Measurements from ENCODE around the gene GPR27. TPM values are rescaled to one million over a fixed set of nuclear protein-coding genes. Genes with fewer than 3 reads are reported as not detected.

GPR27 gene
- total RNA-seq, 1 donor from 2014 or later, result not detected

DNA sequence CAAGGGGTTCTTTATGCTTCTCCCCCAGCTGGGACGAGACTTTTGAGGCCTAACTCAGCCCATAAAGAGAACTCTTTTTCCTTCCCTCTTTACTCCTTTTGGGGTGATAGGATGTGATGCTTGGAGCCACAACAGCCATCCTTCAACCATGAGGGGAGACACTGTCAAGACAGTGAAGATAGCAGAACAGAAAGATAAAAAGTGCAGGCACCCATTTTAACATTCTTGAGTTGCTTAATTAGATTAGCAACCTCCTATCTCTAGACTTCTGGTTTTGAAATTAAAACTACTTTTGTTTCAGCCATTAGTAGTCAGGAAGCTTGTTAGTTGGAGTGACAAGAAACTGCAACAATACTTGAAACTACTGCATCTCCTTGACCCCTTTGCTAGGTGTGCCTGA, 6.5 kb downstream of the GPR27 start:
- no peaks in the 10 kb centered on the region for H3K9me3 Mint-ChIP-seq
- no peak for DNase-seq
- H3K27ac Mint-ChIP-seq, result no peak overlapping the region
- ChIA-PET POLR2A (no interaction called here), CTCF (no interaction called here)
- intact Hi-C loops (cut with micrococcal nuclease), result no loop called here
- H3K27me3 Mint-ChIP-seq, result peaks cover 50% of the 10 kb centered on the region
- H3K36me3 Mint-ChIP-seq (ENCODE audit: low read depth), result no peaks in the 10 kb centered on the region
- ATAC-seq (ENCODE audit: low read depth), result no peak
- TF ChIP-seq, protein P1, sequence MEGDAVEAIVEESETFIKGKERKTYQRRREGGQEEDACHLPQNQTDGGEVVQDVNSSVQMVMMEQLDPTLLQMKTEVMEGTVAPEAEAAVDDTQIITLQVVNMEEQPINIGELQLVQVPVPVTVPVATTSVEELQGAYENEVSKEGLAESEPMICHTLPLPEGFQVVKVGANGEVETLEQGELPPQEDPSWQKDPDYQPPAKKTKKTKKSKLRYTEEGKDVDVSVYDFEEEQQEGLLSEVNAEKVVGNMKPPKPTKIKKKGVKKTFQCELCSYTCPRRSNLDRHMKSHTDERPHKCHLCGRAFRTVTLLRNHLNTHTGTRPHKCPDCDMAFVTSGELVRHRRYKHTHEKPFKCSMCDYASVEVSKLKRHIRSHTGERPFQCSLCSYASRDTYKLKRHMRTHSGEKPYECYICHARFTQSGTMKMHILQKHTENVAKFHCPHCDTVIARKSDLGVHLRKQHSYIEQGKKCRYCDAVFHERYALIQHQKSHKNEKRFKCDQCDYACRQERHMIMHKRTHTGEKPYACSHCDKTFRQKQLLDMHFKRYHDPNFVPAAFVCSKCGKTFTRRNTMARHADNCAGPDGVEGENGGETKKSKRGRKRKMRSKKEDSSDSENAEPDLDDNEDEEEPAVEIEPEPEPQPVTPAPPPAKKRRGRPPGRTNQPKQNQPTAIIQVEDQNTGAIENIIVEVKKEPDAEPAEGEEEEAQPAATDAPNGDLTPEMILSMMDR (IDR thresholded peaks at IDR 0.05), result no peak
- H3K4me1 Mint-ChIP-seq, result peaks cover 2% of the 10 kb centered on the region
- H3K4me3 Mint-ChIP-seq, result no peak overlapping the region

DNA sequence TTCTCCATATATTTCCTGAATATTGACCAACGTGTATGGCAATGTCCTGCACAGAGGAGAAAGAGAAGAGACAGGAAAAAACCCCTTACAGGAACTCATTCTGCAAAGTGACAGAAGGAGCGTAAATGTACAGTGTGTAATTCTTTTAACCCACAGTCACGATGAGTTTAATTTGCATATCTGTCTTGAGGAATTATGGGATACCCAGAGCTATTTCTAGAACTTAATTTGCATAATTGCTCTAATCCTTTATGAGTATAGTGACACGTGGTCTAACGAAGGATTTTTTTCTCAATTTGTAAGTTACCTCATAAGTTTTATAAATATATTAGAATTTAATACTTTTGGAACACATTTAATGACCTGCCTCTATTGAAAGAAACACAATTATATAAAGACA, 9.8 kb downstream of the GPR27 start:
- Mint-ChIP-seq H3K4me1 (no peaks in the 10 kb centered on the region), H3K36me3 (ENCODE audit: low read depth) (no peaks in the 10 kb centered on the region), H3K27me3 (peaks cover 25% of the 10 kb centered on the region), H3K27ac (no peak overlapping the region), H3K9me3 (no peaks in the 10 kb centered on the region), H3K4me3 (no peak overlapping the region)
- TF ChIP-seq, protein P1 (IDR thresholded peaks at IDR 0.05), result no peak
- ChIA-PET POLR2A (no interaction called here), CTCF (no interaction called here)
- no peak for ATAC-seq (ENCODE audit: low read depth)
- no peak for DNase-seq
- intact Hi-C loops (cut with micrococcal nuclease), result no loop called here

DNA sequence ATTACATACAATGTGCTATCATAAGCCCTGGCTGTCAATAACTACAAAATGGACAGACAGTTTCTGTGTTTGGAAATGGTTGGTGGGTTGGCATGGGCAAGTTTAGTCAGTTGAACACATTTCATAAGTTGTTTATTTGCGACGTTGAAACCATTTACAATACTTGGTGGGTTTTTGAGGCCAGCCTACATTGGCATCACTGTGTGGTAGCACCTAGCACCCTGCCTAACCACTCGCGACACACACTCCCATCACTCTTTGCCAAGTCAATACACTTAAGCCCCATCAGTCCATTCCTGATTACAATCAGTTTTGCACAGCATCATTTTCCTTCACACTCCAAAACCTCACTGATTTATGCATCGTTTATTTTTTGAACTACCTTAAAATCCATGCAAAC, 17.5 kb downstream of the GPR27 start:
- ATAC-seq (ENCODE audit: low read depth) (no peak), DNase-seq (no peak)
- Mint-ChIP-seq H3K36me3 (ENCODE audit: low read depth) (no peaks in the 10 kb centered on the region), H3K27ac (no peak overlapping the region), H3K9me3 (no peaks in the 10 kb centered on the region), H3K27me3 (peaks cover 6% of the 10 kb centered on the region), H3K4me3 (no peak overlapping the region), H3K4me1 (no peaks in the 10 kb centered on the region)
- ChIA-PET CTCF (no interaction called here), POLR2A (no interaction called here)
- TF ChIP-seq, protein P1 (IDR thresholded peaks at IDR 0.05), result no peak
- intact Hi-C loops (cut with micrococcal nuclease), result no loop called here

DNA sequence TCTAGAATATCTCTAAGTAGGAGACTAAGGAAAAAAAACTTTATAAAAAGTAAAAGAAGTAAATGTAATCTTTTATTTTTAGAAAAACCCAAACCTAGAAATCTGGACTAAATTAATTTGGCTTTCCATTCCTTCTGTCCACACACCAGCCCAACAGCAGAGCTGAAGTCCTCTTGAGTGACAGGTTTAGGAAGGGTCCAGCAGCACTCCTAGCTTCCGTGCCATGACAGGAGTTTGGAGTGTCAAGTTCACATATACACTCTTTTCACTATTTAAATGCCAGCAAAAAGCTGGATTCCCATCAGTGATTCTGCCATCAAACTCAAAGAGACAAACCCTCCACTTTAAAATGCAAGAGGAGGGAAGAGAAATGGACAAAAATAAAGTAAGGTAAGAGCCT, 18.2 kb downstream of the GPR27 start:
- no peaks in the 10 kb centered on the region for H3K4me1 Mint-ChIP-seq
- intact Hi-C loops (cut with micrococcal nuclease), result no loop called here
- no peak overlapping the region for H3K4me3 Mint-ChIP-seq
- TF ChIP-seq, protein P1 (IDR thresholded peaks at IDR 0.05), result no peak
- CTCF ChIA-PET, result no interaction called here
- POLR2A ChIA-PET, result no interaction called here
- no peaks in the 10 kb centered on the region for H3K36me3 Mint-ChIP-seq (ENCODE audit: low read depth)
- DNase-seq, result no peak
- no peaks in the 10 kb centered on the region for H3K9me3 Mint-ChIP-seq
- H3K27me3 Mint-ChIP-seq, result peaks cover 9% of the 10 kb centered on the region
- no peak for ATAC-seq (ENCODE audit: low read depth)
- no peak overlapping the region for H3K27ac Mint-ChIP-seq

DNA sequence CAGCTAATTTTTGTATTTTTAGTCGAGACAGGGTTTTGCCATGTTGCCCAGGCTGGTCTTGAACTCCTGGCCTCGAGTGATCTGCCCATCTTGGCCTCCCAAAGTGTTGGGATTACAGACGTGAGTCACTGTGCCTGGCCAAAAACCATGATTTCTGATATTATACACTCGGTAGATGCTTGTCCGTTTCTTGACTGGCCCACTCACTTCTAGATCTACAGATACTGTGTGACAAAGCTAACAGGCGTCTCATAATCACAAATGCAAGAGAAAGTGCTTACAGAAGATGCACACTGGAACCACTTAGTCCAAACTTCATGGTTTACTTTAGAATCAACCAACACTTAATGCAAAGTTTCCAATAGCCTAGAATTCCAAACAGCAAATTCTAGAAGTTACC, 22.9 kb downstream of the GPR27 start:
- TF ChIP-seq, protein P1 (IDR thresholded peaks at IDR 0.05), result no peak
- ATAC-seq (ENCODE audit: low read depth), result no peak
- ChIA-PET POLR2A (no interaction called here), CTCF (no interaction called here)
- Mint-ChIP-seq H3K27me3 (peaks cover 15% of the 10 kb centered on the region), H3K4me1 (no peaks in the 10 kb centered on the region), H3K9me3 (no peaks in the 10 kb centered on the region), H3K4me3 (no peak overlapping the region), H3K27ac (no peak overlapping the region), H3K36me3 (ENCODE audit: low read depth) (no peaks in the 10 kb centered on the region)
- intact Hi-C loops (cut with micrococcal nuclease), result no loop called here
- DNase-seq, result no peak

All from activated B cell treated with CpG ODN at 0.5 μM for 24 hours (primary cell).